Measurements from ENCODE around the gene RARG.

- TF ChIP-seq SIN3A (IDR thresholded peaks at IDR 0.05; ENCODE audit: borderline replicate concordance, insufficient read depth, low read length): no peak
- no peak for TF ChIP-seq REST (IDR thresholded peaks at IDR 0.05; ENCODE audit: insufficient read depth in 1 of 2, low read depth in 2 of 2, low read length in 2 of 2)
- TF ChIP-seq FOXP2 (optimal IDR thresholded peaks at IDR 0.05; ENCODE audit: borderline replicate concordance, extremely low read depth, extremely low read length, insufficient read depth): no peak
Observed at GRCh38 chr12:53254816-53255545, 23.0 kb upstream of the RARG start.

Measured in PFSK-1 (cell line).